Trophoblast cell (in vitro differentiated cells and primary cell): ENCODE measurements around the gene LTB.

Experiments used
- DNase-seq, 2 donors: peaks; one replicate each; pipeline ENCODE4 v3.0.0-alpha.2; 2016
- H2AFZ ChIP-seq: 2 replicates; pipeline ENCODE4 v1.6.1; 2013; ENCODE audit warnings: low read length, moderate library complexity, mild to moderate bottlenecking; ENCODE audit not compliant: insufficient read depth, poor library complexity
- H2AK5ac ChIP-seq: 2 replicates; pipeline ENCODE4 v1.6.1; 2013; ENCODE audit warnings: mild to moderate bottlenecking, low read length
- H2BK120ac ChIP-seq: 2 replicates; pipeline ENCODE4 v1.6.1; 2013; ENCODE audit warnings: low read length, mild to moderate bottlenecking, moderate library complexity; ENCODE audit not compliant: insufficient read depth, poor library complexity
- H2BK12ac ChIP-seq: 2 replicates; pipeline ENCODE4 v1.6.1; 2013; ENCODE audit warnings: mild to moderate bottlenecking, low read length, moderate library complexity
- H2BK5ac ChIP-seq: 2 replicates; pipeline ENCODE4 v1.6.1; 2013; ENCODE audit warnings: low read length, low read depth, moderate library complexity, mild to moderate bottlenecking; ENCODE audit not compliant: poor library complexity
- H3K14ac ChIP-seq: 2 replicates; pipeline ENCODE4 v1.6.1; 2013; ENCODE audit warnings: mild to moderate bottlenecking, low read length
- H3K18ac ChIP-seq: 2 replicates; pipeline ENCODE4 v1.6.1; 2013; ENCODE audit warnings: mild to moderate bottlenecking, low read length
- H3K23ac ChIP-seq: 2 replicates; pipeline ENCODE4 v1.6.1; 2013; ENCODE audit warnings: low read length
- H3K27ac ChIP-seq: 2 replicates; pipeline ENCODE4 v1.5.1; 2013; ENCODE audit warnings: low read depth, mild to moderate bottlenecking, inconsistent platforms, low read length, moderate library complexity
- H3K27me3 ChIP-seq: 2 replicates; pipeline ENCODE4 v1.6.1; 2013; ENCODE audit warnings: inconsistent platforms, mild to moderate bottlenecking, low read length, moderate library complexity; ENCODE audit not compliant: insufficient read depth
- H3K36me3 ChIP-seq, 2 experiments: 1 replicate in 1 of 2; 2 replicates in 1 of 2; pipeline ENCODE4 v1.6.1; 2013; ENCODE audit warnings: low read length in 2 of 2, mild to moderate bottlenecking in 2 of 2, moderate library complexity in 1 of 2; ENCODE audit not compliant: insufficient read depth in 2 of 2, control insufficient read depth in 1 of 2
- H3K4ac ChIP-seq: 2 replicates; pipeline ENCODE4 v1.6.1; 2013; ENCODE audit warnings: low read depth, mild to moderate bottlenecking, low read length, moderate library complexity
- H3K4me1 ChIP-seq, 2 experiments: 1 replicate in 1 of 2; 2 replicates in 1 of 2; pipeline ENCODE4 v1.6.1; 2013; ENCODE audit warnings: low read length in 2 of 2, mild to moderate bottlenecking in 2 of 2, moderate library complexity in 1 of 2; ENCODE audit not compliant: insufficient read depth in 2 of 2, control insufficient read depth in 1 of 2
- H3K4me2 ChIP-seq: 2 replicates; pipeline ENCODE4 v1.6.1; 2013; ENCODE audit warnings: inconsistent platforms, mild to moderate bottlenecking, low read length, moderate library complexity
- H3K4me3 ChIP-seq: 2 replicates; pipeline ENCODE4 v1.5.1; 2013; ENCODE audit warnings: mild to moderate bottlenecking, low read depth, low read length, inconsistent platforms
- H3K79me1 ChIP-seq: one replicate; pipeline ENCODE4 v1.6.1; 2013; ENCODE audit warnings: low read length
- H3K79me2 ChIP-seq: 2 replicates; pipeline ENCODE4 v1.6.1; 2013; ENCODE audit warnings: low read length, mild to moderate bottlenecking; ENCODE audit not compliant: control insufficient read depth, insufficient read depth, poor library complexity
- H3K9ac ChIP-seq: 2 replicates; pipeline ENCODE4 v1.6.1; 2013; ENCODE audit warnings: mild to moderate bottlenecking, low read length
- H3K9me3 ChIP-seq: 2 replicates; pipeline ENCODE4 v1.6.1; 2013; ENCODE audit warnings: low read depth, mild to moderate bottlenecking, control low read depth, inconsistent platforms, low read length; ENCODE audit not compliant: insufficient read depth
- H4K12ac ChIP-seq: 2 replicates; pipeline ENCODE4 v1.6.1; 2013; ENCODE audit warnings: low read depth, mild to moderate bottlenecking, low read length, moderate library complexity
- H4K8ac ChIP-seq: 2 replicates; pipeline ENCODE4 v1.6.1; 2013; ENCODE audit warnings: low read depth, mild to moderate bottlenecking, low read length, moderate library complexity
- H4K91ac ChIP-seq: one replicate; pipeline ENCODE4 v1.6.1; 2013; ENCODE audit warnings: low read depth, mild to moderate bottlenecking, low read length, moderate library complexity
- WGBS: extraction: QIAGEN DNeasy Blood & Tissue Kit; methylation state at CpG from one replicate; pipeline ENCODE4 v1.1.7; 2013; ENCODE audit warnings: missing lambda C conversion rate; ENCODE audit not compliant: insufficient read length, insufficient coverage; ENCODE audit errors: extremely low coverage; 5-methylcytosine and 5-hydroxymethylcytosine counted together

The LTB gene

DNA sequence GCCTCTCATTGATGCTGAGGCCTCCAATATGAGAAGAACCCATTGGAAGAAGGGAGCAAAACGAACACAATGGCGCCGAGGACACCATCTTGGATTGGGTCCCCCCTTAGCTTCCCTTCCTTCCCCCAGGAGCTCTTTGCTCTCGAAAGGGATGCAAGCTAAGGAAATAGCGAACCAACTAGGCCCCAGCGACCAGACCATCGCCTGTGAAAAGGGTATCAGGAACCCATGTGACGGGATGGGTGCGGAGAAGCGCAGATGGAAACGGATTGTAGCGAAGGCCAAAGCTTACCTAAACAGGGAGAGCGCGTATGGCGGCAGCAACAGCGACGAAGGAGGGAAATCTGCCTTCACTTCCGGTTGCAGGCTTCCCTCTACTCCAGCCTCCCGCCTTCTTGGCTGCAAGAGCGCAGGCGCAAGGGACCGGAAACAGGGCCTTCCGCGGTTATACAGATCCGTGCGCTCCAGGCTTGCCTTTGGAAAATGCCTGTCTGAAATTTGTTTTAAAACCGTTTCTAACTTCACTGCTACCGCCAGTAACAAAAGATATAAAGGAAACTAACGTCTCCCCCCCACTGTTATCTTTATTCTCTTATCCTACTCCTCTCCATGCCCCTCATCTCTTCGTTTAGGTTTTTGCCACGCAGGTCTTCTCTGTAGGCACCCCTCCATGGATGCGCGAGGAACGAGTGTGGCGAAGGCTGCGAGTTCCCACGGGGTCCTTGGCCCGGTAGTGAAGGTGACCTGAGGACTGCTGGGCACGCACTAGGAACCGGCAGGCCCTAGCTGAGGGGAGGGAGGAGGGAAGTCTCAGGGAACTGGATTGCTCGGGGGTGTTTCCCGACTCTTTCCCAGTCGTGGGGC is 40.3 kb downstream of the LTB start, which contains the start of gene DDX39B:
Gene DDX39B (minus strand): TSS at position 346 of the 864 bp plus-strand sequence. CDS start 1,471 bp downstream, outside the sequence.
- DNase-seq, result peak; percentile 94 to 98
- peak within 1 kb of the TSS; percentile 29 for H3K14ac ChIP-seq
- peaks cover 20% of the 10 kb centered on the region for H3K79me2 ChIP-seq
- peak within 1 kb of the TSS; percentile 8 for H2BK120ac ChIP-seq
- peaks cover 10% of the 10 kb centered on the region for H3K79me1 ChIP-seq
- peaks cover 20 to 32% of the 10 kb centered on the region in 2 experiments for H3K36me3 ChIP-seq
- H3K23ac ChIP-seq, result no peak within 1 kb of the TSS
- no peaks in the 10 kb centered on the region for H3K27me3 ChIP-seq
- H3K27ac ChIP-seq, result peak within 1 kb of the TSS; percentile 87
- H4K12ac ChIP-seq, result peak within 1 kb of the TSS; percentile 32
- H3K4me2 ChIP-seq, result peak within 1 kb of the TSS; percentile 83
- H3K4me1 ChIP-seq, result peaks cover 6% of the 10 kb centered on the region in 2 experiments
- peak within 1 kb of the TSS; percentile 81 for H2BK5ac ChIP-seq
- no peak within 1 kb of the TSS for H2BK12ac ChIP-seq
- peak within 1 kb of the TSS; percentile 14 for H2AK5ac ChIP-seq
- H3K9me3 ChIP-seq, result no peaks in the 10 kb centered on the region
- H2AFZ ChIP-seq, result peak within 1 kb of the TSS; percentile 27
- peak within 1 kb of the TSS; percentile 92 for H4K91ac ChIP-seq
- peak within 1 kb of the TSS; percentile 82 for H3K4me3 ChIP-seq
- H4K8ac ChIP-seq, result peak within 1 kb of the TSS; percentile 67
- no CpG with 5 or more reads among the region's 43 CpGs for WGBS
- peak within 1 kb of the TSS; percentile 90 for H3K4ac ChIP-seq
- peak within 1 kb of the TSS; percentile 54 for H3K18ac ChIP-seq
- peak within 1 kb of the TSS; percentile 95 for H3K9ac ChIP-seq

GRCh38 chr6:31541059-31541657 is 41.1 kb downstream of the LTB start:
- peak overlapping the region; percentile 54 for H3K18ac ChIP-seq
- peaks cover 6% of the 10 kb centered on the region in 2 experiments for H3K4me1 ChIP-seq
- no CpG with 5 or more reads among the region's 21 CpGs for WGBS
- peak in 1 of 2 donors; percentile 33 for DNase-seq
- peak overlapping the region; percentile 81 for H2BK5ac ChIP-seq
- H4K8ac ChIP-seq, result peak overlapping the region; percentile 65
- no peaks in the 10 kb centered on the region for H3K27me3 ChIP-seq
- H3K79me2 ChIP-seq, result peaks cover 20% of the 10 kb centered on the region
- H3K9me3 ChIP-seq, result no peaks in the 10 kb centered on the region
- peak overlapping the region; percentile 82 for H3K4me3 ChIP-seq
- H3K14ac ChIP-seq, result peak overlapping the region; percentile 29
- peak overlapping the region; percentile 95 for H3K9ac ChIP-seq
- no peak overlapping the region for H3K23ac ChIP-seq
- peaks cover 10% of the 10 kb centered on the region for H3K79me1 ChIP-seq
- no peak overlapping the region for H2BK12ac ChIP-seq
- peak overlapping the region; percentile 90 for H3K4ac ChIP-seq
- H4K12ac ChIP-seq, result peak overlapping the region; percentile 32
- H2AFZ ChIP-seq, result peak overlapping the region; percentile 3
- peaks cover 25 to 39% of the 10 kb centered on the region in 2 experiments for H3K36me3 ChIP-seq
- H2AK5ac ChIP-seq, result peak overlapping the region; percentile 14
- H3K27ac ChIP-seq, result peak overlapping the region; percentile 87
- peak overlapping the region; percentile 92 for H4K91ac ChIP-seq
- H2BK120ac ChIP-seq, result peak overlapping the region; percentile 3
- H3K4me2 ChIP-seq, result peak overlapping the region; percentile 83

- H2BK12ac ChIP-seq, result no peak overlapping the region
- no peaks in the 10 kb centered on the region for H3K9me3 ChIP-seq
- H3K18ac ChIP-seq, result no peak overlapping the region
- H2BK5ac ChIP-seq, result no peak overlapping the region
- no peak overlapping the region for H4K12ac ChIP-seq
- DNase-seq, result no peak
- H3K79me2 ChIP-seq, result peaks cover 20% of the 10 kb centered on the region
- no peak overlapping the region for H3K14ac ChIP-seq
- peaks cover 10% of the 10 kb centered on the region for H3K79me1 ChIP-seq
- no peak overlapping the region for H2AK5ac ChIP-seq
- no peak overlapping the region for H2BK120ac ChIP-seq
- peaks cover 25 to 44% of the 10 kb centered on the region in 2 experiments for H3K36me3 ChIP-seq
- H4K91ac ChIP-seq, result no peak overlapping the region
- no peak overlapping the region for H2AFZ ChIP-seq
- no peak overlapping the region for H3K27ac ChIP-seq
- H3K4ac ChIP-seq, result peak overlapping the region; percentile 90
- peaks cover 6% of the 10 kb centered on the region in 2 experiments for H3K4me1 ChIP-seq
- H3K9ac ChIP-seq, result no peak overlapping the region
- H4K8ac ChIP-seq, result no peak overlapping the region
- H3K4me2 ChIP-seq, result peak overlapping the region; percentile 83
- H3K27me3 ChIP-seq, result no peaks in the 10 kb centered on the region
- no peak overlapping the region for H3K23ac ChIP-seq
- WGBS, result no CpG with 5 or more reads among the region's 4 CpGs
- H3K4me3 ChIP-seq, result peak overlapping the region; percentile 82
Measured at GRCh38 chr6:31540640-31541039, 41.6 kb downstream of the LTB start.

GRCh38 chr6:31538805-31539400 is 43.3 kb downstream of the LTB start:
- Histone ChIP-seq H3K4me2 (no peak overlapping the region), H3K9ac (no peak overlapping the region), H3K18ac (no peak overlapping the region), H3K27ac (no peak overlapping the region), H2BK120ac (no peak overlapping the region), H3K79me1 (peaks cover 10% of the 10 kb centered on the region), H3K36me3 (peaks cover 41 to 60% of the 10 kb centered on the region in 2 experiments), H3K4me1 (peaks cover 6% of the 10 kb centered on the region in 2 experiments), H3K14ac (no peak overlapping the region), H3K79me2 (peaks cover 20% of the 10 kb centered on the region), H4K8ac (no peak overlapping the region), H3K4ac (peak overlapping the region; percentile 70), H3K27me3 (no peaks in the 10 kb centered on the region), H3K9me3 (no peaks in the 10 kb centered on the region), H2AFZ (no peak overlapping the region), H4K91ac (no peak overlapping the region), H3K23ac (no peak overlapping the region), H3K4me3 (no peak overlapping the region), H2AK5ac (no peak overlapping the region), H4K12ac (no peak overlapping the region), H2BK12ac (no peak overlapping the region), H2BK5ac (no peak overlapping the region)
- DNase-seq, result no peak
- no CpG with 5 or more reads among the region's 6 CpGs for WGBS
